Measurements from ENCODE around the gene NPIPA7. TPM values are rescaled to one million over a fixed set of nuclear protein-coding genes. Genes with fewer than 3 reads are reported as not detected.
"Not testable (repeated sequence)": the region's sequence is repeated elsewhere in the genome, so short reads cannot be mapped to it uniquely, and the experiment has no call there.

The NPIPA7 gene
- total and polyA plus RNA-seq, 2 of the 4 experiments (the other 2 are of a cell fraction): 0.36 to 11.9 TPM

- H2AK5ac ChIP-seq (ENCODE audit: low read depth, low read length); H3K9ac ChIP-seq (ENCODE audit: low read depth, low read length); H4K5ac ChIP-seq (ENCODE audit: low read depth, low read length); H3K27ac ChIP-seq (ENCODE audit: insufficient read depth, low read length); H3K4me3 ChIP-seq (ENCODE audit: insufficient read depth, low read depth, low read length); H2AFZ ChIP-seq (replicated peaks; ENCODE audit: low read length, poor library complexity); H3K9me1 ChIP-seq (ENCODE audit: insufficient read depth, low read length); in situ Hi-C loops (cut with MboI; ENCODE audit: low sequenced_read_pairs); CTCF ChIA-PET; dilution Hi-C loops (cut with HindIII; ENCODE audit: low sequenced_read_pairs, unreplicated experiment); H3K9me3 ChIP-seq (ENCODE audit: control insufficient read depth, insufficient read depth, low read length); H3K36me3 ChIP-seq (ENCODE audit: control insufficient read depth, insufficient read depth, low read length); H4K8ac ChIP-seq (ENCODE audit: low read depth in 2 of 2, low read length in 2 of 2); DNase-seq; H3K79me1 ChIP-seq (ENCODE audit: low read depth in 1 of 2, low read length in 2 of 2); H2BK15ac ChIP-seq (ENCODE audit: low read depth, low read length); H3K18ac ChIP-seq (ENCODE audit: low read depth, low read length); intact Hi-C loops (cut with micrococcal nuclease); POLR2A ChIA-PET (ENCODE audit: unreplicated experiment); H2AK9ac ChIP-seq (replicated peaks; ENCODE audit: low read depth, low read length, poor library complexity); H3K27me3 ChIP-seq (ENCODE audit: control insufficient read depth, insufficient read depth, low read length); H2BK120ac ChIP-seq (ENCODE audit: low read depth, low read length); H3K56ac ChIP-seq (ENCODE audit: extremely low read depth, insufficient read depth, low read length); H2BK20ac ChIP-seq (ENCODE audit: low read depth, low read length); H4K20me1 ChIP-seq (ENCODE audit: insufficient read depth, low read length); H3K4me2 ChIP-seq (ENCODE audit: low read depth, low read length); H3K14ac ChIP-seq (replicated peaks; ENCODE audit: low read depth, low read length); H3K4me1 ChIP-seq (ENCODE audit: control insufficient read depth, insufficient read depth, low read length); H4K91ac ChIP-seq (ENCODE audit: insufficient read depth, low read depth, low read length); BruUV-seq (replicated peaks); ATAC-seq (ENCODE audit: low read depth); H3K23ac ChIP-seq (ENCODE audit: low read depth, low read length); H2BK5ac ChIP-seq (ENCODE audit: low read depth, low read length, poor library complexity, severe bottlenecking); H3K4ac ChIP-seq (ENCODE audit: low read depth, low read length): not testable (repeated sequence)
- WGBS, 2 experiments (ENCODE audit: extremely low coverage in 2 of 2, insufficient read length in 1 of 2): no CpG with 5 or more reads among the region's 2 CpGs
Observed at GRCh38 chr16:16441401-16441800, 62.5 kb downstream of the NPIPA7 start.

Small RNA genes within 50 kb of the gene (microRNA-seq; reads per million reads assigned to microRNA genes)
- gene AC138969.3 (ENCODE audit: insufficient read depth, insufficient read length) (not detected), gene MIR6511A3 (ENCODE audit: insufficient read depth in 1 of 2, insufficient read length in 1 of 2, unreplicated experiment in 1 of 2) (0 reads per million in 2 experiments), gene MIR6770-2 (ENCODE audit: insufficient read depth in 1 of 2, insufficient read length in 1 of 2, unreplicated experiment in 1 of 2) (0 reads per million in 2 experiments)

Small RNA genes within 50 kb of the gene (small RNA-seq; reads per million reads assigned to genes)
- 0 reads per million in 5 experiments for gene AC138969.3
- 0 reads per million in 5 experiments for gene MIR6511A3
- 0 reads per million in 5 experiments for gene MIR6770-2

Other genes with a start within 250 kb of the NPIPA7 start
- gene ABCC6, start 155.6 kb upstream of the NPIPA7 start, total RNA-seq (2012; rRNA removed): 0.36 and 0.56 TPM in 2 replicates
- gene ABCC6, start 155.6 kb upstream of the NPIPA7 start, polyA plus RNA-seq (2012; rRNA removed): 1.3 and 1.5 TPM in 2 replicates
- 57.5 and 109 TPM in 2 replicates for gene NOMO3, start 146.6 kb upstream of the NPIPA7 start, total RNA-seq (2012; rRNA removed)
- gene NOMO3, start 146.6 kb upstream of the NPIPA7 start, polyA plus RNA-seq (2012; rRNA removed): 47.3 and 55.5 TPM in 2 replicates